Endothelial cell of hepatic sinusoid (primary cell): ENCODE results near the gene GK2.

Experiments used
- in situ Hi-C: cut with HindIII; loops from 2 replicates; pipeline ENCODE4 v1.10.0; 2017; ENCODE audit warnings: low sequenced_read_pairs

The GK2 gene

GRCh38 chr4:79390890-79391289, 17.1 kb downstream of the GK2 start:
- in situ Hi-C loops = no loop called here

- in situ Hi-C loops = no loop called here
Observed at GRCh38 chr4:79385641-79386040, 22.4 kb downstream of the GK2 start.

GRCh38 chr4:79381161-79381560, 26.9 kb downstream of the GK2 start:
- in situ Hi-C loops = no loop called here

- in situ Hi-C loops = no loop called here
Observed at GRCh38 chr4:79370026-79370425, 38.0 kb downstream of the GK2 start.

- in situ Hi-C loops = no loop called here
Observed at GRCh38 chr4:79367096-79367495, 40.9 kb downstream of the GK2 start.

- in situ Hi-C loops = no loop called here
Observed at GRCh38 chr4:79366422-79366821, 41.6 kb downstream of the GK2 start.

GRCh38 chr4:79364061-79364460, 44.0 kb downstream of the GK2 start:
- in situ Hi-C loops = no loop called here

GRCh38 chr4:79362626-79363025, 45.4 kb downstream of the GK2 start:
- in situ Hi-C loops = no loop called here

- in situ Hi-C loops = no loop called here
Observed at GRCh38 chr4:79360006-79360405, 48.0 kb downstream of the GK2 start.

- in situ Hi-C loops = no loop called here
Observed at GRCh38 chr4:79358438-79358837, 49.6 kb downstream of the GK2 start.

GRCh38 chr4:79357365-79357764, 50.7 kb downstream of the GK2 start:
- in situ Hi-C loops = no loop called here
